ENCODE results near the gene MCUB.
"Not testable (repeated sequence)": the region's sequence is repeated elsewhere in the genome, so short reads cannot be mapped to it uniquely, and the experiment has no call there.

The MCUB gene

DNA sequence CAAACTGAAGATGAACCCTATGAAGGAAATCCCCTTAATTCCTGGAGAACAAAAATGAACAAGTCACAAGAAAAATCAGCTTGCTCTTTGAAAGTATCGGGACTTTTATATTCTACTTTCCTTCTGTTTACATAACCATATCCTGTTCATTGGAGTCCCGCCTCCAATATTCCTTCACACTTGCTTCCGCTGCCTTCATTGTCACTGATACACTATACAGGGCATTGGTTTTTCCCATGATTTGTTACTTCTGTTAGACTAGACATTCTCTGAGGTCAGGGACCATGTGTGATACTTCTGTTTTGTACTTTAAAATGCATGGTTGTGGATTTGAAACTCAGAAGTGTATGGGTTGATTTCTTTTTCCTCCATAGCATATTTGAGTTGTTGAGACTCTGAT is 18.8 kb downstream of the MCUB start:
- DNase-seq (ENCODE audit: low spot score): no peak

DNA sequence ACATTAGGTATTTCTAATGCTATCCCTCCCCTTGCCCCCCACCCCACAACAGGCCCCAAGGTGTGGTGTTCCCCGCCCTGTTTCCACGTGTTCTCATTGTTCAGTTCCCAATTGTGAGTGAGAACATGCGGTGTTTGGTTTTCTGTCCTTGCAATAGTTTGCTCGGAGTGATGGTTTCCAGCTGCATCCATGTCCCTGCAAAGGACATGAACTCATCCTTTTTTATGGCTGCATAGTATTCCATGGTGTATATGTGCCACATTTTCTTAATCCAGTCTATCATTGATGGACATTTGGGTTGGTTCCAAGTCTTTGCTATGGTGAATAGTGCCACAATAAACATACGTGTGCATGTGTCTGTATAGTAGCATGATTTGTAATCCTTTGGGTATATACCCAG is 20.0 kb downstream of the MCUB start:
- not testable (repeated sequence) for DNase-seq (ENCODE audit: low spot score)

DNA sequence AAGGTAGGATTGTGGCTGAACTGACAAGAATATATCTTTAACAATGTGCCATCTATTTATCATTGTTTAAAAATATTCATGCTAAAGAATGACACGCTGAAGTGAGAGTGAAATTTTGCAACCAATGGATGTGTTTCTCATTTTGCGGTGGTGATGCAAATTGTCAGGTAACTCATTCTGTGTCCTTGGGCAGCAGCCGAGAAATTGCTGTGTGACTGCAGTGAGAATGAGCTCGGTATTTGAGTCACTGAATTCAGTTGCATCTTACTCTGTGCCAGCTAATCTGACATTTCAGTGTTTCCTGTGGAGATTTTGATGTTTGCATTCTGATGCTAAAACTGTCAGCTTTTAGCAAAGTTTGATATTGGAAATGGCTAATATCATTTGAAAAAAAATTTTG is 28.1 kb downstream of the MCUB start:
- DNase-seq (ENCODE audit: low spot score): no peak

DNA sequence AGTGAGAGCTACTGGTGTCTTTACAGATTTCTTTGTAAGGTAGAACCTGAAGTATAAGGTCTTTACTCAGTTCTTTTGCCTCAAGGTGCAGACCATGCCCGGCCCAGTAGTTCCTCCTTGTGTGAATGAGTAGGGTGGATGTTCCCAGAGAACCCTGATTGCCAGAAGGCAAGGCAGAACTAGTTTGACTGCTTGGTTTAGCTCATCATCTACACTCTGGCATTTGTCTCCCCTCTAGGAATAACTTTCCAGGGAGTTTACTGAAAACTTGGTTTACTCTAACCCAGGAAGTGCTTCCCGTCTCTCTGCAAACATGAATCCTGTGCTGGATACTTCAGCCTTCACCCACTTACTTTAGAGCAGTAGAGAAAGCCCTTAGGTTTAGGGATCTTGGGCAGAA is 29.1 kb downstream of the MCUB start:
- no peak for DNase-seq (ENCODE audit: low spot score)

DNA sequence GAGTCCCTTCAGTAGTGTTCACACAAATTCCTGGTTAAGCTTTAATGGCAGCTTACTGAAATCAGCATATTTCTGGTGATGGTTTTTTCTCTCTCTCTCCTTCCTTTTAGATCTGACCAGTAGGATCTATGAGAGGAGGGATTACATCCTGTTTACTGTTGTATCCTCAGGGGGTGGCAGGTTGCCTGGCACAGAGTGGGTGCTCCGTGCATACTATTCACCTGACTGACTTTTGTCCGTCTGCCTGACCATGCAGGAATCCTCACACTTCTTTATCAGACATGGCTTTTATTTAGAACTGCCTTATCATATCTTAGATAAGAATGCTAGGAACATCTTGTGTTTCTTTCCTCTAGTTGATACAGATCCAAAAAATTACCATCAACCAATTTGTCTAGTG is 29.6 kb downstream of the MCUB start:
- no peak for DNase-seq (ENCODE audit: low spot score)

DNA sequence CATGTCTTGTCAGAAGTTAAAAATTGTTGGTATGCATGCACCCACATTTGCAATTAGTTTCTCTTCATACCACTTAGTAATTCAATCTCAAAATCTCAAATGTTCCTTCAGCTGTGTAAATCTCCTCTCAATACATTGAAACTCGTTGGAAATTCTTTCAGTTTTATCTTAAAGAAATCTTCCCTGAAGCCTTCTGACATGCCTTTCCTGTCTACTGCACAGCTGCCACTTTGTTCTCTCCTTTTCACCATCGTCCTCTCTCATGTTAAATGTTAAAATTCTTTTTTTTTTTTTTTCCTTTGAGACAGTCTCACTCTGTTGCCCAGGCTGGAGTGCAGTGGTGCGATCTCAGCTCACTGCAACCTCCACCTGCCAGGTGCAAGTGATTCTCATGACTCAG is 30.9 kb downstream of the MCUB start:
- DNase-seq (ENCODE audit: low spot score): no peak

DNA sequence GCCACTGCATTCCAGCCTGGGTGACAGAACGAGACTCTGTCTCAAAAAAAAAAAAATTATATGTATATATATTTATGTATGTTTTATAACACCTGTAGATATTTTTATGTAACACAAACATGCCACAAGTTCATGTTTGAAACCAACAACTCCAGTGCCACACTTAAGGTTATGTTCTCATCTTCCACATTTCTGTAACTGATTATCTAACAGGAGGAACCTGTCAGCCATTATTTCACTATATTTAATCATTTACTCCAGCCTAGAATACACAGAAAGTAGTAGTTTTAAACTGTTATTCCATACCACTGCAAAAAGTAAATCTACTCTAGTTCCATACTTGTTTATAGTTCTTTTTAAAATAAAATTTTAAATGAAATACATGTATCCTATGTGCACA is 32.3 kb downstream of the MCUB start:
- DNase-seq (ENCODE audit: low spot score): no peak

DNA sequence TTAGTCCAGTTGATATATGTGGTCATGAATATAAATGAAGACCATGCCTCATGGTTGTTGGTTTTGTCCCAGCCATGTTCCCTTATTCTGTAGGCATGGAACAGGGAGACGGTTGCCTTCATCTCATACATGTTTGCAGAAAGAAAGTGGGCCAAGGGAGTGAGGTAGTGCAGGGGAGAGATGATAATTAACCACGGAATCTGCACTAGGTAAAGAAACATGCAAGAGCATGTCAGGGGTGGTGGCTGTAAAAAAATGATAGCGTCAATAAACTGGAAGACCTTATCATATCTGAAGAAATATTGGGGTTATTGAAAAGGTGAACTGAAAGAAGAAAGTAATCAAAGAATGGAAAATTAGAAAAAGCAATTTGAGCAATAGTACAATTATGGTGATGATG is 35.1 kb downstream of the MCUB start:
- DNase-seq (ENCODE audit: low spot score): not testable (repeated sequence)

DNA sequence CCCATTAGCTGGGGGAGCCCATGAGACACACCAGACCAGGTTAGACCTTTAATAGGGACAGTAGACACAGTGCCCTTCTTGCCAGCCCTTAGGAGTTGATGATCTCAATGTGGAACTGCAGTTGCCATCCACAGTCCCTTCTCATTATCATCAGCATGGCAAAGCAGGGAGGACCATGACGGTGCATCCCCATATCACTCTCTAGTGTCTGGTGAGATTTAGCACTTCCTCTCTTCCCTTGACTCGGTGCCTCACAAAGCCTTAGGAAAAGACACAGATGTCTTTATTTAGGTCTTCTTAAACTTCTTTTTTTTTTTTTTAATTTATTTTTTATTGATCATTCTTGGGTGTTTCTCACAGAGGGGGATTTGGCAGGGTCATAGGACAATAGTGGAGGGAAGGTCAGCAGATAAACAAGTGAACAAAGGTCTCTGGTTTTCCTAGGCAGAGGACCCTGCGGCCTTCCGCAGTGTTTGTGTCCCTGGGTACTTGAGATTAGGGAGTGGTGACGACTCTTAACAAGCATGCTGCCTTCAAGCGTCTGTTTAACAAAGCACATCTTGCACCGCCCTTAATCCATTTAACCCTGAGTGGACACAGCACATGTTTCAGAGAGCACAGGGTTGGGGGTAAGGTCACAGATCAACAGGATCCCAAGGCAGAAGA is 36.5 kb downstream of the MCUB start:
- not testable (repeated sequence) for DNase-seq (ENCODE audit: low spot score)

DNA sequence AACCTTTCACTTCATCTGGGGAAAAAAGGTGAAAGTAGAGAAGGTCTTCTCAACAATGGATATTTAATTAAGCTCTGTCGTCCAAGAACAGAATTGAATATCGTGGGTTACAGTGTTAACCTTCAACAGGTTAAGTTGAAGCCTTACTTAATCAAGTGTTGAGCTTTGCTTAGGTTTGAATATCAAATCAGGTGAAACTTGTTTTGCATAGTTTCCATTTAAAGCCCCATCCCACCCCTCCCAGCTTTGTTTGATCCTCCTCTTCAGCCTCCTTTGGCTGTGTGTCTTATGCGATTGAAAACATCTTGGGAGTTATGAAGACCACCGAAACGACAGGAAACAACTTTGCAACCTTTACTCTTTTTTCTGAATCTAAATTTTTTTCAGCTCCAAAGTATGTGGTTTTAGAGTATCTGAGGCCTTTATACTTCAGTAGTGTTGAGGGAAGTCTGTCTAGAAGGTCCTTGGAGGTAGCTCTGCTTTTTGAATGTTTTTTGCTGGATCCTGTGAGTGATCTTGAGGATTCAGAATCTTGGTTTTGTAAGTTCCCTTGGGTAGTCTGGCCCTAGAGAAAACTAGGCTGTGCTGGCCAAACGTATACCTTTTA is 39.1 kb downstream of the MCUB start:
- no peak for DNase-seq (ENCODE audit: low spot score)

DNA sequence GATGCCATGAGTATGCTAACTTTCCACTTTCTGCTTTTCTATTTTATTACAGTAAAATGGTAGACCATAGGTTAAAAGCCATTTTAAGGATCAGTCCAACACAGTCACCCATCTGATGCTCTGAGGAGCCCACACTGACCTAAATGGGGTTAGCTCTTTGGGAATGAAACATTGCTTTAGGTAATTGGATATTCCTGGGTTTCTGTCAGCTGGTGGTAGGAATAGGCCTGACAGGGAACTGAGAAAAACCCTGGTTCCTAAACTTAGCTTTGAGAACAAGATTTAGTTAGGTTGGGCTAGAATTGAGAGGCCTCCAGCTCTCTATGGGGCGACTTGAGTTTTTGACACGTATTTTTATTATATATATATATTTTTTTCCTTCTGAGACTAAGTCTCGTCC is 40.4 kb downstream of the MCUB start:
- no peak for DNase-seq (ENCODE audit: low spot score)

DNA sequence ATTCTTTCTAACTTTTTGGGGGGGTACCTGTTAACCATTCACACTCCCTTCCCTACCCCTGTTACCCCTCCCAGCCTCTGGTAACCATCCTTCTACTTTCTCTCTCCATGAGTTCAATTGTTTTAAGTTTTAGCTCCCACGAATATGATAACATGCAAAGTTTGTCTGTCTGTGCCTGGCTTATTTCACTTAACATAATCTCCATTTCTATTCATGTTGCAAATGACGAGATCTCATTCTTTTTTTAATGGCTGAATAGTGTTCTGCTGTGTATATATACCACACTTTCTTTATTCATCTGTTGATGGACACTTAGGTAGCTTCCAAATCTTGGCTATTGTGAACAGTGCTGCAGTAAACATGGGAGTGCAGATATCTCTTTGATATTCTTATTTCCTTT is 41.3 kb downstream of the MCUB start:
- DNase-seq (ENCODE audit: low spot score): no peak

DNA sequence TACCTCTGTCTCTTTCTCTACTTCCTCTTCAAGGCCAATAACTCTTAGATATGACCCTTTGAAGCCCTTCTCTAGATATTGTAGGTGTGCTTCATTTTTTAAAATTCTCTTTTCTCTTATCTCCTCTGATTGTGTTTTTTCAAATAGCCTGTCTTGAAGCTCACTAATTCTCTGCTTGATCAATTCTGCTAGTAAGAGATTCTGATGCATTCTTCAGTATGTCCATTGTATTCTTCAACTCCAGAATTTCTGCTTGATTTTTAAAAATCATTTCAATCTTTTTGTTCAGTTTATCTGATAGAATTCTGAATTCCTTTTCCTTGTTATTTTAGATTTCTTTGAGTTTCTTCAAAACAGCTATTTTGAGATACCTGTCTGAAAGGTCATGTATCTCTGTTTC is 47.9 kb downstream of the MCUB start:
- DNase-seq (ENCODE audit: low spot score): no peak

DNA sequence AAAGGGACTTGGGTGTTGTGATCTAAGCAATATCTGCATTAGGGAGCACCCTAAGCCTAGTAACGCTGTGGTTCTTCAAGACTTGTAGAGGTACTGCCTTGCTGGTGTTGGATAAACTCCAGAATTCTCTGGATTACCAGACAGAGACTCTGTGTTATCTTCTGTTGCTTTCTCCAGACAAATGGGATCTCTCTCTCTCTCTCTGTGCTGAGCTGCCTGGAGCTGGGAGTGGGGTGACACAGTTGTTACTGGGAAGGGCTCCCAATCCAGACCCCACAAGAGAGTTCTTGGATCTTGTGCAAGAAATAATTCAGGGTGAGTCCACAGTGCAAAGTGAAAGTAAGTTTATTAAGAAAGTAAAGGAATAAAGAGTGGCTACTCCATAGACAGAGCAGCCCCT is 48.8 kb downstream of the MCUB start:
- no peak for DNase-seq (ENCODE audit: low spot score)

DNA sequence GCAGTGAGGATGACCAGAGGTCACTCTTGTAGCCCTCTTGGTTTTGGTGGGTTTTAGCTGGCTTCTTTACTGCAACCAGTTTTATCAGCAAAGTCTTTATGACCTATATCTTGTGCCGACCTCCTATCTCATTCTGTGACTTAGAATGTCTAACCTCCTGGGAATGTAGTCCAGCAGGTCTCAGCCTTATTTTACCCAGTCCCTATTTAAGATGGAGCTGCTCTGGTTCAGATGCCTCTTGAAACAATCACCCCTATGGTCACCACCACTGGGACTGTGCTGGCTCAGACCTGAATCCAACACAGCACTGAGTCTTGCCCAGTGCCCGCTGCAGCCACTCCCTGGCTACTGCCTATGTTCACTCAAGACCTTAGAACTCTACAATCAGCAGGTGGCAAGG is 49.4 kb downstream of the MCUB start:
- no peak for DNase-seq (ENCODE audit: low spot score)

DNA sequence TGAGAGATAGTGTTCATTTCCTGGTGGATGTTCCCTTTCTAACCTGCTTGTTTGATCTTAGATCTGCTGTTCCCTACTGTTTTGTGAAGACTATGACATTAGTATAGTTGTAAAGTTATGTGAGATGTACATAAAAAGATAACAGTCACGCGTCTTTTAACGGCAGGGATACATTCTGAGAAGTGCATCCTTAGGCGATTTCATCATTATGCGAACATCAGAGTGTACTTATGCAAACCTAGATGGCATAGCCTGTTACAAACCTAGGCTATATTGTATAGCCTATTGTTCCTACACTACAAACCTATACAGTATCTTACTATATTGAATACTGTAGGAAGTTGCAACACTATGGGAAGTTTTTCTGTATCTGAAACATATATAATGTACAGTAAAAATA is 50.4 kb downstream of the MCUB start:
- DNase-seq (ENCODE audit: low spot score): no peak

DNA sequence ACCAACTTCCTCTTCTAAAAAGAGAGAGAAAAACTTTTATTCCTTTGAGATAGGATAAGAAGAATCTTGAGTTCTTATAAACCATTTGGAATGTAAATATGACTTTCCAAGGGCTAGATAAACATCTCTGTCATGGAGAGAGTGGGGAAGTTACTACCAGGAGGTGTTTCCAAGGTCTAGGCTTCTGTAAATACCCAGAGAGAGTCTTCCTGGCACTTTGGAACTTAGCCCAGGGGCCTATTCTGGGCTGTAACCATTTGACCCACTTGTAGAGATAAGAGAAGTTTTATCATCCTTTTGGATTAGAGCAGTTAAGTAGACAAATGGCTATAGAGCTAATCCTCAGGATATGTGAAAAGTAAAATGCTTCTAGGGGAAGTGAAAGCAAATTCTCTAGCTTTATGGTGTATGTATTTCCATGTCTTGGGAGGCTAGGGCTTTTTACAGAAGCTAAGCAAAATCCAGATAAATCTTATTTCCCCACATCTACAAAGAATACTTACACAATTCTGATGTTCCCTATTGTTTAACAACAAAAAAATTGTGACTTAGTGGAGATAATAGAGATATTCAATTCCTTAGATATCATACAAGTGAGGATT is 51.1 kb downstream of the MCUB start:
- DNase-seq (ENCODE audit: low spot score): no peak

DNA sequence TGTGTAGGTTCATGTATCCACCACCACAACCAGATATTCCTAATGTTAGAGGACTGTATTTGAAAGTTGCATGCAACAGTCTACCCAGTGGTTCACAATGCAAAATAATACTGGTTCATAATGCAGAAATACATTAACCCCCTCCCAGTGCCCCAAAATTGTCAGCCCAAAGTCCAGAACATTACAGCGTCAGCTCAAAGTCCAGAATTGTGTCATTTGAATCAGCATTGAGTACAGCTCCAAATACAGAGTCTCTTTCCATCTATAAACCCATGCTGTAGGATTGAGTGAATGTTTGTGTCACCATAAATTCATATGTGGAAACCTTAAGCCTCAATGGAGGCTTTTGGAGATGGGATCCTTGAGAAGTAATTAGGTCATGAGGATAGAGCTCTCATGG is 54.0 kb downstream of the MCUB start:
- DNase-seq (ENCODE audit: low spot score): no peak

DNA sequence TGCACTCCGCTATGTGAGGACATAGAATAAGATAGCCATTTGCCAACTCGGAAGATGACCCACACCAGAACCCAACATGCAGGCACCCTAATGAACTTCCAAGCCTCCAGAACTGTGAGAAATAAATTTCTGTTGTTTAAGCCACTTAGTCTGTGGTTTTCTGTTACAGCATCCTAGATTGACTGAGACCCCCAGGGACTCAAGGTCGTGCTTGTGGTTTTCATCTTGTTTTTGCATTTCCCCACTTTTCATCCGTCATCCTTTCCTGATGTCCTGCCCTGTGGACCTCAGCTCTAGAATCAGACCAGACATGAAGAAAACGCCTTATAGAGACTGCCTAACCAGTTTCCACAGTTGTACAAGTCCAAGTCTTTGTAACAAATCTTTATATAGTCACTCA is 54.4 kb downstream of the MCUB start:
- no peak for DNase-seq (ENCODE audit: low spot score)

DNA sequence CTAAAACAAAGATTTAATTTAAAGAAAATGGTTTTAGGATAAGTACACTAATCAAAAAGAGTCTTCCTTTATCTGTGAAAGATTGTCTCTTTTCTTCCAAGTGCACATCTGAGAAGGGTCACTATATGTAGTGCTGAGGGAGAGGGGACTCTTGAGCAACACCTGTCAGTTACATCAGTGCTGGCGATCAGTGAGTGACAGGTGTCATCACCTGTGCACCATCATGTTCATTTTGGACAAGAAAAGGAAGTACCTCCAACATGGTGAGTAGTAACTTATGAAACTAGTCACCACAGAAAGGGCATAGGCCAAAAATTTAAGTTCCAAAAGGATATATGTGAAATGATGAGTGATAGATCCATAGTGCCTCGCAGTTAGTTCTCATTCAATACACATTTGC is 55.7 kb downstream of the MCUB start:
- DNase-seq (ENCODE audit: low spot score): no peak

DNA sequence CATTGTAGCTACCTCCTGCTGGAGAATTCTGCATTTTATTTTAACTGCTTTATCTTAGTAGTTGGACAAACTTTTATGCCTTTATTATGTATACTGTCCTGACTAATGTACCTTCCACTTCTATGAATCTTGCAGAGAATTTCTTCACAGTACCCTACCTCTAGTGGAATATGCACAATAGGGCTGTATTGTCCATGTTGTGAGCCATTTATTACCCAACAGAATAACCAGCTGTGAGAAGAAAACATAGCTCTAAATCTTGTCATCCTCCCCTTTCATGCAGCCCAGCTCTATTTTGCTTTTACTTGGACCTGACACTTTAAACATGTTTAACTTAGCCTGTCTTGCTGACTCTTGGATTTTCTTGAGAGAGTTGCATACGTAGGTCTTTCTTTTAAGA is 56.2 kb downstream of the MCUB start:
- DNase-seq (ENCODE audit: low spot score): no peak

DNA sequence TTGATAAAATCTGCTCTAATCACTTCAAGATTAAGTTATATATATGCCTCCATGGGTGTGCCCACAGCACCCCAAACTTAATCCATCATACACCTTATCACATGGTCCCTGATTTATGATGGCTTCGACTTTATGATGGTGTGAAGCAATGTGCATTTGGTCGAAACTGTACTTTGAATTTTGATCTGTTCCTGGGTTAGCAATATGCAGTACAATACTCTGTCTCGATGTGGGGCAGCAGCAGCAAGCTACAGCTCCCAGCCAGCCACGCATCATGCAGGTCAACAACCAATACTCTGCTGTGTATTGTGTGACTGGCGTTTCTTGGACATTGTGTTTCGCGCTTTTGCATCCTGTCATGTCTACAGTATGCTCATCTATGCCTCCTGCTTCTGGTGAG is 62.6 kb downstream of the MCUB start:
- no peak for DNase-seq (ENCODE audit: low spot score)

DNA sequence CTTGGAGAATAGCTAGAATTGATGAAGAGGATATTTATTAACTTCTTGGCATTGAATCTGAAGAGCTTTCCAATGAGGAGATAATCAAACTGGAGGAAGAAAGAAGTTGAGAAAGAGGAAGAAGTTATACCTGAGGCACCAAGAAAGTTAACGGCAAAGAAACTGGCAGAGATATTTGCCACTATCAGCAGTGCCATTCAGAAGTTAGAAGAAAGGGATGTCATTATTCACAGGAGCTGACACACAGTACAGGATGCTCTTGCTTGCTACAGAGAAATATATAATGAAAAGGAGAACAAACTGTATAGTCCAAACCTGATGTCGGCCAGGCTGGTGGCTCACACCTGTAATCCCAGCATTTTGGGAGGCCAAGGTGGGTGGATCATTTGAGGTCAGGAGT is 64.5 kb downstream of the MCUB start:
- no peak for DNase-seq (ENCODE audit: low spot score)

DNA sequence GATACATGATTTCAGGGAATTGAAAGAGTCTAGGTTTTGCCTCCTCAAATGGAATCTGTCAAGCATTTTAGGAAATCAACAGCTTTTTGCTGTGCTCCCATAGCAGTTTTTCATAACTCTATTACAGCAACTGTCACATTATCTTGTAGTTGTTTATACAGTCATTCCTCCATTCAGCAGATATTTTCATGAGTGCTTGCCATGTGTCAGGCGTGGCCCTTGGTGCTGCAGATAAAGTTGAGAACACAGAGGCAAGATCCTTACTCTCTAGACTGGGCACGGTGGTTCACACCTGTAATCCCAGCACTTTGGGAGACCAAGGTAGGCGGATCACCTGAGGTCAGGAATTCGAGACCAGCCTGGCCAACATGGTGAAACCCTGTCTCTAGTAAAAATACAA is 67.3 kb downstream of the MCUB start:
- no peak for DNase-seq (ENCODE audit: low spot score)
